WTC11 (cell line): Measurements from ENCODE around the gene POU5F1. TPM values are rescaled to one million over a fixed set of nuclear protein-coding genes. Genes with fewer than 3 reads are reported as not detected.
A peak's percentile ranks its signal among the peaks of the same experiment; 100 is the strongest.

ENCODE experiments used
- ATAC-seq: fragments of 200-7000 bp; cut with Tn5 transposase; 2 replicates; pipeline ENCODE4 v1.10.0; 2021; ENCODE audit warnings: mild to moderate bottlenecking, moderate library complexity
- CTCF ChIA-PET: fragments of 300-600 bp; sonication (Branson Sonifier 250); formaldehyde crosslinking; loops from one replicate; lab custom pipeline; 2021; ENCODE audit warnings: antibody characterized with exemption; lab: Charles Lee
- POLR2A ChIA-PET: fragments of 350-600 bp; sonication (Branson Sonifier 250); formaldehyde crosslinking; loops from one replicate; lab custom pipeline; 2021; ENCODE audit warnings: antibody characterized with exemption; lab: Charles Lee
- DNase-seq: peaks from one replicate; pipeline ENCODE4 v3.0.0; 2021; ENCODE audit warnings: low spot score
- H3K27ac Mint-ChIP-seq: 2 replicates; pipeline ENCODE4 v1.8.0; 2021; ENCODE audit warnings: mixed read lengths
- H3K27me3 Mint-ChIP-seq: 2 replicates; pipeline ENCODE4 v1.8.0; 2021; ENCODE audit warnings: low read depth, mild to moderate bottlenecking, moderate library complexity, mixed read lengths
- H3K36me3 Mint-ChIP-seq: 2 replicates; pipeline ENCODE4 v1.8.0; 2021; ENCODE audit warnings: mixed read lengths
- H3K4me1 Mint-ChIP-seq: 2 replicates; pipeline ENCODE4 v1.8.0; 2022; ENCODE audit warnings: mixed read lengths
- H3K4me3 Mint-ChIP-seq: 2 replicates; pipeline ENCODE4 v1.8.0; 2021; ENCODE audit warnings: mild to moderate bottlenecking, moderate library complexity, mixed read lengths
- H3K9me3 Mint-ChIP-seq: 2 replicates; pipeline ENCODE4 v1.8.0; 2021; ENCODE audit warnings: mixed read lengths
- ATF1 ChIP-seq: sonication (generic); formaldehyde crosslinking; IDR thresholded peaks from 2 replicates; pipeline ENCODE4 v1.8.1; 2023; ENCODE audit warnings: mild to moderate bottlenecking, moderate library complexity, missing genetic modification reagents
- CREB1 ChIP-seq: sonication (generic); formaldehyde crosslinking; IDR thresholded peaks from 2 replicates; pipeline ENCODE4 v1.8.0; 2023; ENCODE audit warnings: mild to moderate bottlenecking, missing genetic modification reagents
- CREM ChIP-seq: sonication (generic); formaldehyde crosslinking; IDR thresholded peaks from 2 replicates; pipeline ENCODE4 v1.8.1; 2022; ENCODE audit warnings: mild to moderate bottlenecking, missing genetic modification reagents, moderate library complexity
- E2F4 ChIP-seq: sonication (generic); formaldehyde crosslinking; IDR thresholded peaks from 2 replicates; pipeline ENCODE4 v1.8.1; 2022; ENCODE audit warnings: low read depth, mild to moderate bottlenecking, moderate library complexity, missing genetic modification reagents, borderline replicate concordance
- EMX1 ChIP-seq: fragments of 250-450 bp; sonication (Bioruptor Pico); IDR thresholded peaks from 2 replicates; pipeline ENCODE4 v1.8.0; 2021; ENCODE audit warnings: mild to moderate bottlenecking
- ETV6 ChIP-seq: sonication (generic); formaldehyde crosslinking; IDR thresholded peaks from 2 replicates; pipeline ENCODE4 v1.8.1; 2022; ENCODE audit warnings: mild to moderate bottlenecking, missing genetic modification reagents
- FOXK1 ChIP-seq: sonication (generic); formaldehyde crosslinking; IDR thresholded peaks from 2 replicates; pipeline ENCODE4 v1.8.0; 2022; ENCODE audit warnings: mild to moderate bottlenecking, moderate library complexity, missing genetic modification reagents
- FOXP1 ChIP-seq: sonication (generic); formaldehyde crosslinking; IDR thresholded peaks from 2 replicates; pipeline ENCODE4 v1.8.0; 2022; ENCODE audit warnings: missing genetic modification reagents, mild to moderate bottlenecking, moderate library complexity, borderline replicate concordance
- FOXP4 ChIP-seq: sonication (generic); formaldehyde crosslinking; IDR thresholded peaks from 2 replicates; pipeline ENCODE4 v1.8.0; 2022; ENCODE audit warnings: mild to moderate bottlenecking, missing genetic modification reagents
- GABPB1 ChIP-seq: sonication (generic); formaldehyde crosslinking; IDR thresholded peaks from 2 replicates; pipeline ENCODE4 v1.8.1; 2023; ENCODE audit warnings: mild to moderate bottlenecking, missing genetic modification reagents
- NR2C2 ChIP-seq: sonication (generic); formaldehyde crosslinking; IDR thresholded peaks from 2 replicates; pipeline ENCODE4 v1.8.0; 2022; ENCODE audit warnings: mild to moderate bottlenecking, missing genetic modification reagents
- PRDM15 ChIP-seq: sonication (generic); formaldehyde crosslinking; IDR thresholded peaks from 2 replicates; pipeline ENCODE4 v1.8.0; 2022; ENCODE audit warnings: missing genetic modification reagents
- SMAD3 ChIP-seq: sonication (generic); formaldehyde crosslinking; IDR thresholded peaks from 2 replicates; pipeline ENCODE4 v1.8.0; 2022; ENCODE audit warnings: missing genetic modification reagents, mild to moderate bottlenecking, borderline replicate concordance
- SMAD4 ChIP-seq: sonication (generic); formaldehyde crosslinking; IDR thresholded peaks from 2 replicates; pipeline ENCODE4 v1.8.0; 2022; ENCODE audit warnings: mild to moderate bottlenecking, missing genetic modification reagents
- SP1 ChIP-seq: sonication (generic); formaldehyde crosslinking; conservative IDR thresholded peaks from 2 replicates; pipeline ENCODE4 v1.8.1; 2022; ENCODE audit warnings: missing genetic modification reagents
- TEAD4 ChIP-seq: sonication (generic); formaldehyde crosslinking; IDR thresholded peaks from 2 replicates; pipeline ENCODE4 v1.8.0; 2022; ENCODE audit warnings: mild to moderate bottlenecking, missing genetic modification reagents
- TP53 ChIP-seq: sonication (generic); formaldehyde crosslinking; IDR thresholded peaks from 2 replicates; pipeline ENCODE4 v1.8.1; 2023; ENCODE audit warnings: mild to moderate bottlenecking, missing genetic modification reagents
- ZBTB43 ChIP-seq: sonication (generic); formaldehyde crosslinking; IDR thresholded peaks from 2 replicates; pipeline ENCODE4 v1.8.1; 2023; ENCODE audit warnings: mild to moderate bottlenecking, missing genetic modification reagents
- ZNF281 ChIP-seq: sonication (generic); formaldehyde crosslinking; IDR thresholded peaks from 2 replicates; pipeline ENCODE4 v1.8.0; 2023; ENCODE audit warnings: mild to moderate bottlenecking, missing genetic modification reagents
- ZNF416 ChIP-seq: fragments of 250-450 bp; sonication (Bioruptor Pico); IDR thresholded peaks from 2 replicates; pipeline ENCODE4 v1.9.0; 2021; ENCODE audit warnings: mild to moderate bottlenecking, inconsistent platforms
- ZNF423 ChIP-seq: fragments of 250-450 bp; sonication (Bioruptor Pico); IDR thresholded peaks from 2 replicates; pipeline ENCODE4 v2.1.2; 2022; ENCODE audit warnings: mild to moderate bottlenecking, moderate library complexity
- total RNA-seq: library from RNA; stranded (reverse); gene quantifications from 3 replicates; pipeline ENCODE4 v1.2.3, GENCODE V29; 2021
- TF ChIP-seq, protein P1 (sequence below): sonication (generic); formaldehyde crosslinking; IDR thresholded peaks from 2 replicates; pipeline ENCODE4 v1.8.1; 2023; ENCODE audit warnings: mild to moderate bottlenecking, missing genetic modification reagents, moderate library complexity

The POU5F1 gene
- total RNA-seq, 1 experiment from 2014 or later, result 2,735 TPM

DNA sequence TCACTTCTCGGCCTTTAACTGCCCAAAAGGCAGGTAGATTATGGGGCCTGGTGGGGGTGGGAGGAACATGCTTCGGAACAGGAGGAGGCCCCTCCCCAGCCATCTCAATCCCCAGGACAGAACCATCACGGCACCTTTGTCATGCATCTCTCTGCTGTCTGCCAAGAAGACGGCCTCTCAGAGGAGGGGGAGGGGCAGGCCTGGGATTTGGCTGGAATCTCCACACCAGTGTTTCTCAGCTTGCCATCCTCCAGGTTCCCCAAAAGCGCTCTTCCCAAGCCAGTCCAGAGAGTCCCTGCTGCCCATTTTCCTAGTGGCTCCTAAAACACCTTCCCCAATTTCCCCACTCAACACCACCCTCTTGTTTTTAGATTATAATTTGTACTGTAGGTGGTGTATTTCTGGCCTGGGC, 2.5 kb upstream of the POU5F1 start (continued):
- 0 out of 2 replicates have a peak, but pooled peaks have one; percentile 27 for TF ChIP-seq FOXP1 (CRISPR knock-in tag)
- TF ChIP-seq CREB1 (CRISPR knock-in tag), result 0 out of 2 replicates have a peak, but pooled peaks have one; percentile 27
- TF ChIP-seq SMAD3 (CRISPR knock-in tag), result no peak
- TF ChIP-seq E2F4 (CRISPR knock-in tag), result no peak
- TF ChIP-seq TEAD4, result no peak
- TF ChIP-seq FOXK1, result peak; percentile 69; the same call in 1 of the 2 replicates
- TF ChIP-seq CREM, result 0 out of 2 replicates have a peak, but pooled peaks have one; percentile 5
- no peak for TF ChIP-seq ZNF416 (CRISPR knock-in tag)
- no peak for TF ChIP-seq TP53 (CRISPR knock-in tag)

DNA sequence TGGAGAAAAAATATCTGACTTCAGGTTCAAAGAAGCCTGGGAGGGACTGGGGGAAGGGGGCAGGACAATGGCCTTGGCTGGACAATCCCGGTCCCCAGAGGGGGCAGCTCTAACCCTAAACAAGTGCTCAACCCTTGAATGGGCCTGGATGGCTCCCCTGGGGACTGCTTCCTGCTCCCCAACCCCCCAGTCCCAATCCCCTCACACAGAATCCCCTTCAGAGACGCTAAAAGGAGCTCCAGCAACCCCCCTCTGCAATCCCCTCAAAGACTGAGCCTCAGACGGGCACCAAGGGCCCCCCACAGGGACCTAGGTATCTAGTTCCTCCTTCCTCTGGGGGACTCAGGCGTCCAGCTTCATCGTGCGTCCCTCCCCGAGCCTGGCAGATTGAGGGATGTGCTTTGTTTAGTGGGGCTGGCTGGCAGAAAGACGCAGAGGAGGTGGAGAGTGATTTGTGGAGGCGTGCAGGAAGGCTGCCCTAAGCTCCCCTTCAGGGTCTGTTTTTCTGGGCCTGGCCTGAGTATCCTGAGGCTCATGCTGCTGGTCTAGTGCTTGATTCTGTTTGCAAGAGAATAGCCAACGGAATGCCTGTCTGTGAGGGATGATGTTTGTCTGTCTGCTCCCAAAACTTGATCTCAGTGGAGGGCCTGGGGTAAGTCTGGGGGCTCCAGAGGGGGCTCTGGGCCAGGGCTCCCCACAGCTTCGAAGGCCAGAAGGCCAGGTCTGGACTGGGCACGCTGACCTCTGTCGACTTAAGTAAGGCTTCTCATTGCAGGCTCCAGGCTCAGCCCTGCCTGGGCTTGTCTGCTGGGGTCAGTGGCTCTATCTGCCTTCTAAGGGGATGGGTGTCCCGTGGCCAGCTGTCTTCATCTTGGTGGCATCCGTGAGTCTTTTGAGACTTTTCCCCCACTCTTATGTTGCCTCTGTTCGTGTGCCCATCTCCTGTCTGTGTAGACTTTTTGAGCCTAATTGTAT, 1.7 kb upstream of the POU5F1 start:
- H3K27ac Mint-ChIP-seq, result peak overlapping the region; percentile 100
- POLR2A ChIA-PET, result interaction anchor here (0.5 to 2.9 kb wide), 21 partner anchors 8 to 491 kb away, joined by 3 to 44 read pairs (median 4); partner anchors contain the start of genes GTF2H4, PSORS1C2, TCF19 and VARS2
- peaks cover 34% of the 10 kb centered on the region for H3K36me3 Mint-ChIP-seq
- ATAC-seq (peak; percentile 67), DNase-seq (peak; percentile 90)
- H3K4me1 Mint-ChIP-seq, result peaks cover 59% of the 10 kb centered on the region
- no peaks in the 10 kb centered on the region for H3K9me3 Mint-ChIP-seq
- CTCF ChIA-PET, result interaction anchor here (0.5 to 4.8 kb wide), 18 partner anchors 9 to 719 kb away, joined by 3 to 60 read pairs (median 6); partner anchors contain the start of genes CCHCR1, PSORS1C1, PSORS1C2 and TCF19
- H3K27me3 Mint-ChIP-seq, result no peaks in the 10 kb centered on the region
- H3K4me3 Mint-ChIP-seq, result peak overlapping the region; percentile 81
- TF ChIP-seq EMX1 (CRISPR knock-in tag) (0 out of 2 replicates have a peak, but pooled peaks have one; percentile 36), TP53 (CRISPR knock-in tag) (peak; percentile 72; the same call in 1 of the 2 replicates), ZBTB43 (no peak), ZNF423 (CRISPR knock-in tag) (peak; percentile 74), ATF1 (CRISPR knock-in tag) (no peak), PRDM15 (CRISPR knock-in tag) (no peak), ZNF281 (CRISPR knock-in tag) (peak; percentile 99), FOXK1 (peak; percentile 86; the same call in 1 of the 2 replicates), ETV6 (CRISPR knock-in tag) (0 out of 2 replicates have a peak, but pooled peaks have one; percentile 20), SMAD4 (0 out of 2 replicates have a peak, but pooled peaks have one; percentile 63), SP1 (CRISPR knock-in tag) (peak; percentile 76), FOXP1 (CRISPR knock-in tag) (0 out of 2 replicates have a peak, but pooled peaks have one; percentile 4), NR2C2 (CRISPR knock-in tag) (no peak), FOXP4 (peak; percentile 97; the same call in 1 of the 2 replicates), GABPB1 (CRISPR knock-in tag) (no peak)
- TF ChIP-seq, protein P1, sequence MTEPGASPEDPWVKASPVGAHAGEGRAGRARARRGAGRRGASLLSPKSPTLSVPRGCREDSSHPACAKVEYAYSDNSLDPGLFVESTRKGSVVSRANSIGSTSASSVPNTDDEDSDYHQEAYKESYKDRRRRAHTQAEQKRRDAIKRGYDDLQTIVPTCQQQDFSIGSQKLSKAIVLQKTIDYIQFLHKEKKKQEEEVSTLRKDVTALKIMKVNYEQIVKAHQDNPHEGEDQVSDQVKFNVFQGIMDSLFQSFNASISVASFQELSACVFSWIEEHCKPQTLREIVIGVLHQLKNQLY (CRISPR knock-in tag), result no peak
